Measurements from ENCODE around the gene FLYWCH1. TPM values are rescaled to one million over a fixed set of nuclear protein-coding genes. Genes with fewer than 3 reads are reported as not detected.

FLYWCH1 gene
- polyA plus RNA-seq, 3 donors = 5.0 to 42.7 (median 7.1) TPM

- peak overlapping the region; percentile 89 for H3K4me2 ChIP-seq (replicated peaks; ENCODE audit: extremely low read depth, low read length, poor library complexity, severe bottlenecking)
- H3K27ac ChIP-seq (ENCODE audit: low read depth in 1 of 2, low read length in 2 of 2) = no peak overlapping the region
- H3K36me3 ChIP-seq (replicated peaks in 1 of 2; ENCODE audit: control insufficient read depth in 1 of 2, insufficient read depth in 2 of 2, low read length in 2 of 2) = no peaks in the 10 kb centered on the region
- Mint-ChIP-seq H3K4me1 (peaks cover 14% of the 10 kb centered on the region), H3K4me3 (peak overlapping the region; percentile 83 to 92), H3K9me3 (peaks cover 3 to 17% (median 11%) of the 10 kb centered on the region in 7 donors), H3K27me3 (ENCODE audit: low read depth in 3 of 3) (peaks cover 5 to 11% (median 8%) of the 10 kb centered on the region in 3 donors), H3K36me3 (no peaks in the 10 kb centered on the region), H3K27ac (peak overlapping the region in 5 of 7 donors; percentile 30 to 80 (median 72))
- H3K9ac ChIP-seq (ENCODE audit: insufficient read depth, low read length, poor library complexity, severe bottlenecking) = no peak overlapping the region
- H3K27me3 ChIP-seq (ENCODE audit: control insufficient read depth in 2 of 2, insufficient read depth in 2 of 2, low read length in 2 of 2) = no peaks in the 10 kb centered on the region
- H3K79me2 ChIP-seq (ENCODE audit: insufficient read depth, low read length) = peaks cover 9% of the 10 kb centered on the region
- no peak for DNase-seq
- TF ChIP-seq CTCF (IDR thresholded peaks at IDR 0.05) = no peak
- 87% methylated on average over 9 of the region's 18 CpGs for WGBS (ENCODE audit: insufficient coverage)
- intact Hi-C loops (cut with micrococcal nuclease) = no loop called here
- no peaks in the 10 kb centered on the region for H4K20me1 ChIP-seq (ENCODE audit: insufficient read depth, low read length)
- H3K4me1 ChIP-seq (ENCODE audit: control insufficient read depth in 1 of 2, insufficient read depth in 2 of 2, low read length in 2 of 2) = peaks cover 13 to 22% of the 10 kb centered on the region in 2 donors
- H3K4me3 ChIP-seq (replicated peaks in 1 of 3; ENCODE audit: low read depth in 2 of 3, low read length in 3 of 3) = peak overlapping the region in 2 of 3 experiments; percentile 48 to 84
- H3K9me3 ChIP-seq (replicated peaks in 1 of 2; ENCODE audit: control insufficient read depth in 1 of 2, insufficient read depth in 1 of 2, low read length in 2 of 2) = peaks cover 0 to 16% of the 10 kb centered on the region in 2 donors
- peak overlapping the region; percentile 96 for H2AFZ ChIP-seq (ENCODE audit: insufficient read depth, low read depth, low read length, poor library complexity, severe bottlenecking)
These were observed 27.7 kb upstream of the FLYWCH1 start for GRCh38 chr16:2884041-2884451.

GRCh38 chr16:2894231-2894630, 17.5 kb upstream of the FLYWCH1 start:
- Histone ChIP-seq H3K9ac (ENCODE audit: insufficient read depth, low read length, poor library complexity, severe bottlenecking) (no peak overlapping the region), H3K4me1 (ENCODE audit: control insufficient read depth in 1 of 2, insufficient read depth in 2 of 2, low read length in 2 of 2) (no peaks in the 10 kb centered on the region), H3K9me3 (replicated peaks in 1 of 2; ENCODE audit: control insufficient read depth in 1 of 2, insufficient read depth in 1 of 2, low read length in 2 of 2) (no peaks in the 10 kb centered on the region), H3K27me3 (ENCODE audit: control insufficient read depth in 2 of 2, insufficient read depth in 2 of 2, low read length in 2 of 2) (no peaks in the 10 kb centered on the region), H3K36me3 (replicated peaks in 1 of 2; ENCODE audit: control insufficient read depth in 1 of 2, insufficient read depth in 2 of 2, low read length in 2 of 2) (peaks cover 9 to 10% of the 10 kb centered on the region in 2 donors), H2AFZ (ENCODE audit: insufficient read depth, low read depth, low read length, poor library complexity, severe bottlenecking) (no peak overlapping the region), H3K4me3 (replicated peaks in 1 of 3; ENCODE audit: low read depth in 2 of 3, low read length in 3 of 3) (no peak overlapping the region), H3K4me2 (replicated peaks; ENCODE audit: extremely low read depth, low read length, poor library complexity, severe bottlenecking) (no peak overlapping the region), H3K27ac (ENCODE audit: low read depth in 1 of 2, low read length in 2 of 2) (no peak overlapping the region), H4K20me1 (ENCODE audit: insufficient read depth, low read length) (no peaks in the 10 kb centered on the region), H3K79me2 (ENCODE audit: insufficient read depth, low read length) (no peaks in the 10 kb centered on the region)
- WGBS (ENCODE audit: insufficient coverage) = 94% methylated on average over 30 of the region's 31 CpGs
- intact Hi-C loops (cut with micrococcal nuclease) = no loop called here
- no peak for TF ChIP-seq CTCF (IDR thresholded peaks at IDR 0.05)
- Mint-ChIP-seq H3K4me1 (no peaks in the 10 kb centered on the region), H3K27me3 (ENCODE audit: low read depth in 3 of 3) (peaks cover 0 to 1% (median 0%) of the 10 kb centered on the region in 3 donors), H3K27ac (no peak overlapping the region), H3K9me3 (no peaks in the 10 kb centered on the region), H3K36me3 (peaks cover 4 to 5% of the 10 kb centered on the region in 2 donors), H3K4me3 (no peak overlapping the region)
- DNase-seq = no peak

All from CD14-positive monocyte (primary cell).